Motor neuron (in vitro differentiated cells): ENCODE results near the gene ANKRD49. TPM values are rescaled to one million over a fixed set of nuclear protein-coding genes. Genes with fewer than 3 reads are reported as not detected.
A peak's percentile ranks its signal among the peaks of the same experiment; 100 is the strongest.
"Not testable (repeated sequence)": the region's sequence is repeated elsewhere in the genome, so short reads cannot be mapped to it uniquely, and the experiment has no call there.

Experiments used
- ATAC-seq, 8 experiments: fragments of 200-7000 bp; cut with Tn5 transposase; replicated peaks in 6 of 8; 2 replicates each; pipeline ENCODE4 v1.8.0; 2021; ENCODE audit warnings: mild to moderate bottlenecking in 8 of 8, moderate library complexity in 8 of 8
- H3K27ac ChIP-seq, 2 donors: fragments of 250-450 bp; sonication (Bioruptor Pico); 2 replicates each; pipeline ENCODE4 v1.9.0; 2021; ENCODE audit warnings: antibody characterized with exemption in 2 of 2, mild to moderate bottlenecking in 2 of 2, moderate library complexity in 1 of 2
- H3K4me1 ChIP-seq, 2 donors: fragments of 250-450 bp; sonication (Bioruptor Pico); replicated peaks in 1 of 2; 2 replicates each; pipeline ENCODE4 v1.6.1; 2021; ENCODE audit warnings: antibody characterized with exemption in 2 of 2, mild to moderate bottlenecking in 2 of 2, moderate library complexity in 1 of 2
- H3K4me3 ChIP-seq, 5 donors: fragments of 250-450 bp; sonication (Bioruptor Pico); 2 replicates each; pipeline ENCODE4 v1.9.0; 2021; ENCODE audit warnings: antibody characterized with exemption in 5 of 5, mild to moderate bottlenecking in 5 of 5, moderate library complexity in 4 of 5
- WGBS, 10 experiments: fragments of 450-650 bp; shearing (Covaris generic); methylation state at CpG; one replicate each; pipeline ENCODE4 v1.0.0; 2022; 5-methylcytosine and 5-hydroxymethylcytosine counted together
- in situ Hi-C, 9 experiments: fragments of 400-800 bp; cut with MboI; loops; one replicate each; pipeline ENCODE4 v1.15.0; 2021; ENCODE audit warnings: low sequenced_read_pairs in 9 of 9, low pct_unique_long_range_greater_than_20kb in 2 of 9; ENCODE audit not compliant: unreplicated experiment in 9 of 9
- total RNA-seq, 8 experiments: library from RNA; unstranded; fragments of 300-600 nt; gene quantifications; 2 replicates each; pipeline versions ENCODE4 v1.2.3 to v1.2.4, GENCODE V29; 2022

Gene ANKRD49
- total RNA-seq, 8 experiments from 2014 or later: 12.1 to 21.2 (median 15.5) TPM

DNA sequence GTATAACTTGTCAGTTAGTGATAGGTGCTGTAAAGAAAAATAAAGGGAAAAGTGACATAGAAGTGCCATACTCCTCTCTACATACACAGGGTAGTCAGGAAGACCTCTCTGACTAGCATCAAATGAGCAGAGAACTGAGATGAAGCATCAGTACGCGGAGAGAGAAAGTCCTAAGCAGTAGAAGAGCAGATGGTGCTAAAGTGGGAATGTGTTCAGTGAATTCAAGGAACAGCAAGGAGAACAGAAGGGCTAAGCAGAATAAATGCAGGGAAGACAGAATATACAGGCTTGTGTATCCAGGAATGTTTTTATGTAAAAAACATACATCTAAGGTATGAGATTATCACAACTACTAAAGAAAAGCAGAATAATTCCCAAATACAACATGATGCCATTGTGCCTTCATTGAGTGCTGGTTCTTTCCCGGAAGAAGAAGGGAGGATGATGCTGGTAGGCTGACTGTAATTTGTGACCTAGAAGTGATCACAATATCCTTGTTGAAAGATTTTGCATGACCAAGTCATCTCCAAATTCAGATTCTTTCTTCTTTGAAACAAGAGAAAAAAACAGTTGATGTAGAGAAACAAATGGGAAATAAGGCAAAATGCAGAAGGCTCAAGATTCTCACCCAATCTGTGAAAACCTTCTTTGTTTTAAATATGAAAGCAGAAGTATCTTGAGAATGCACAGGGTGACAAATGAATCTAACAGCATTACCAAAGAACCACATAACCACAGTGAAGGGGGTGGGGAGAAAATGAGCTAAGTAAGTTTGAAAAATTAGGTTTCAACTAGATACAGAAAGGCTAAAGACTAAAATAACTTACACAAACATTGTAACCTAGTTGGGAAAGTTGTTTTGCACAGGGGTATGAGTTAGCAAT, 20.6 kb upstream of the ANKRD49 start:
- 82 to 100% (median 100%) methylated on average over 1 to 3 of the region's 3 CpGs; no CpG with 5 or more reads in 2 of the 10 experiments for WGBS, 10 experiments
- no peak overlapping the region for H3K4me3 ChIP-seq
- peak in 1 of 8 experiments; percentile 36 for ATAC-seq
- H3K4me1 ChIP-seq: no peaks in the 10 kb centered on the region
- in situ Hi-C loops: no loop called here
- no peak overlapping the region for H3K27ac ChIP-seq

DNA sequence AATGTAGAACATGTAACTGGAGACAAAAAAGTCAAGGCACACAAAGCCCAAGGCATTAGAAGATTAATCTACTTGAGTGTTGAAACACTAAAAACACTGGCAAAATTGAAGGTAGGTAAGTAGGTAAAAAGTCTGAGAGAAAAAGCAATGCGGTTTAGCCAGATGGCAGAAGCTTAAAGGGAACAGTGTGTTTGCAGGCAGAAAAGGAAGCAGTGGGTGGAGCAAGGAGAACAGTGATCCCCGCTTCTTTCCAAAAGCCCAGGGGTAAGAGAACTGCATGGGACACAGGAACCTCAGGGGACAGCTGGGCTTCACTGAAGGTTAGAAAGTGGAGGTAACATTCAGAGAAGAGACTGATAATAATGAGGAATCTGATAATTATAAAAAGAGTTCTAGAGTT, 16.2 kb upstream of the ANKRD49 start:
- in situ Hi-C loops: loop anchor here in 1 of 9 experiments (25.0 kb wide), 2 partner anchors 290 to 590 kb away; no protein-coding TSS in a partner anchor
- no peak for ATAC-seq
- H3K4me3 ChIP-seq: no peak overlapping the region
- no peak overlapping the region for H3K27ac ChIP-seq
- 57 to 100% (median 83%) methylated on average over 1 to 2 of the region's 2 CpGs; no CpG with 5 or more reads in 1 of the 10 experiments for WGBS, 10 experiments
- no peaks in the 10 kb centered on the region for H3K4me1 ChIP-seq

DNA sequence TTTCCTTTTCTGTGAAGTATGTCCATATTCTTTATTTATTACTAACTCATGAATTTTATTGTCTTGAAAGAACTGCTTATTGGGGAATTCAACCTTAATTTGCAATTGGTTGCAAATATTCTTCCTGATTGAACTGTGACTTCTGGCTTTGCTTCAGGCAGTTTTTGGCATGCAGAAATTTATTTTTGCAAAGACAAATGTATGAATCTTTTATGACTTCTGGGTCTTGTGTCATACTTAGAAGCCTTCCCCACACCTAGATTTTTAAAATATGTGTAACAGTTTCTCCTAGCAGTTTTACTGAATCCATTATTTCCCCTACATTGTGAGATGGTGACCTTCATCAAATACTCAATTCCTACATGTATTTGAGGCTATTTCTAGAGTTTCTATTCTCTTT, 12.4 kb upstream of the ANKRD49 start:
- no peak overlapping the region for H3K4me3 ChIP-seq
- in situ Hi-C loops: loop anchor here in 1 of 9 experiments (25.0 kb wide), 2 partner anchors 294 to 594 kb away; no protein-coding TSS in a partner anchor
- H3K4me1 ChIP-seq: no peaks in the 10 kb centered on the region
- peak in 3 of 8 experiments; percentile 49 to 64 (median 51) for ATAC-seq
- H3K27ac ChIP-seq: no peak overlapping the region

DNA sequence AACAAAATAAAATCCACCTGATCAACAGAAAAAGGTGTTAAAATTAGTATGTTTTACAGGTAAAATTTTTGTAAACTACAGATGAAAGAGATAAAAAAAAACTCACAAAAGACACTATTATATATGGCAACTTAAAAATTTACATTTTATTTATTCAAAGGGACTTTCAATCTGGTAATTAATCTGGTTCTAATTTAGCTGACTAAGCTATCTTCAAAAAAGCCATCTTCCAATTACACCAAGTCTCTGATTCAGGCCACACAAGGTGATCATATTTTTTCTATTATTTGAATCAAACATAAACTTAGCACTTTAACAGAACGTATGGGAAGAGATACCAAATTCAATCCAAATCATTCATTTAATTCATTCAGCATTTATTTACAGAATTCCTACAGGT, 7.7 kb upstream of the ANKRD49 start:
- H3K4me1 ChIP-seq: no peaks in the 10 kb centered on the region
- in situ Hi-C loops: loop anchor here in 1 of 9 experiments (25.0 kb wide), 2 partner anchors 299 to 599 kb away; no protein-coding TSS in a partner anchor
- no peak overlapping the region for H3K27ac ChIP-seq
- 33 to 100% (median 100%) methylated on average over 1 of the region's 1 CpG; no CpG with 5 or more reads in 1 of the 10 experiments for WGBS, 10 experiments
- no peak for ATAC-seq
- H3K4me3 ChIP-seq: no peak overlapping the region

DNA sequence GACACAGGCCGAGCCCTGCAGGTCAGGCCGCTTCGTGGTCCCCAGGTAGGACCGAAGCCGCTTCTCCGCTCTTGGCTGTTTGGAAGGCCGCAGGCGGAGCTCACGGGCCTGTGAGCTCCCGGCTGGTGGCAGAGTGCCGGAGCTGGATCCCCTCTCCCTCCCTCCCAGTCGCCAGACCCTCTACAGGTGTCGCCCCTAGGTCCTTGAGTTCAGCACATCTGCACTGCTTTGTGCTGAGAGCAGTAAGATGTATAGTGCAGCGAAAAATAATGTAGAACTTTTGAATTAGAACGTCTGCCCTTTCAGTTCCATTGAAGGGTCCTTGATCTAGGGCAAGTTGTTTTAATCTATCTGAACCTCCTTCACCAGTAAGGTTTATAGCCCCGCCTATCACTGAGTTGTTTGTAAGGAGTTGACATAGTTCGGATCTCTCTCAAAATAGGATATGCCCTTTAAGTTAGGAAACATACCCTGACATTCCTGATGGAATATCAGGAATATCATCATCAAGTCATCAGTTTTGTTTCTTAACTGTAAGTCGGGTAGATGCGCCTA, 419 bp downstream of the ANKRD49 start:
- peak; percentile 47 to 77 (median 73) for ATAC-seq
- Histone ChIP-seq H3K4me3 (peak overlapping the region; percentile 81 to 96 (median 85)), H3K27ac (peak overlapping the region; percentile 40 to 58), H3K4me1 (peaks cover 0 to 10% of the 10 kb centered on the region in 2 donors)
- WGBS, 10 experiments: 0 to 17% (median 2%) methylated on average over 1 to 12 of the region's 19 CpGs
- in situ Hi-C loops: loop anchor here in 1 of 9 experiments (25.0 kb wide), 2 partner anchors 307 to 607 kb away; no protein-coding TSS in a partner anchor

DNA sequence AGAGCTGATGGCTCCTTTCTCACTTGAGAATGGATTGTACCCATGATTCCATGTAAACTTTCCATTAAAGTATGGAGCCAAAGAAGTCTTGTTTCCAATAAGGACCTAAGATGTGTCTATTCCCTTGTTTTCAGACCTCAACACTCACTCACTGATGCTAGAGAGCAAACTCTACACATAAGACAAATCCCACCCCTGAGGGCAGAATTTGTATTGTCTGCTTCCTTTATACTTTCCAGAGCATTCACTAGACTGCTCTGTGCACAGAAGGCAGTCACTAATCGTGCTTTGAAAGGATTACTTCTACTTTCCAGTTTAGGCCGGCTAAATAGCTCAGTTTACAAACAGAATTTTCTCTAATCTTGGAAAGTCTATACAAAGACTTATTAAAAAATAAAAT, 6.4 kb downstream of the ANKRD49 start:
- Histone ChIP-seq H3K27ac (no peak overlapping the region), H3K4me3 (no peak overlapping the region), H3K4me1 (no peaks in the 10 kb centered on the region)
- in situ Hi-C loops: loop anchor here in 2 of 9 experiments (10.0 to 25.0 kb wide), 4 partner anchors 175 to 613 kb away; no protein-coding TSS in a partner anchor
- no peak for ATAC-seq
- WGBS, 10 experiments: 50 to 100% (median 95%) methylated on average over 1 to 2 of the region's 2 CpGs; no CpG with 5 or more reads in 2 of the 10 experiments

DNA sequence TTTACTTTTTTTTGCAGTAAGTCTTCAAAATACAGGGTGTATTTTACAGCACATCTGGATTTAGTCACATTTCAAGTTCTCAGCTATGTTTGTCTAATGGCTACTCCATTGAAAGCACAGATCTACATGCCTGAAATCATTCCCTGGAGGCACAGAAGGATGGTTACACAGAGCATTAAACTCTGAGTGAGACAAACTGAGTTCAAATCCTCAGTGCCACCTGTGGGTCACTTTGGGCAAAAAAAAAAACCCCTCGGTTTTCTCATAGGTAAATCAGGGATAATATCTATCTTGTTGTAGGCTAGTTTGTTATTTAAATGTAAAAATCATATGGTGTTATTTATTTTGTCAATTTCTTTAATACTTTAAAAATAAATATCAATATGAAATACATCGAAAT, 7.7 kb downstream of the ANKRD49 start:
- no peak for ATAC-seq
- Histone ChIP-seq H3K4me3 (no peak overlapping the region), H3K4me1 (no peaks in the 10 kb centered on the region), H3K27ac (no peak overlapping the region)
- in situ Hi-C loops: loop anchor here in 2 of 9 experiments (10.0 to 25.0 kb wide), 4 partner anchors 177 to 614 kb away; no protein-coding TSS in a partner anchor
- 29 to 100% (median 57%) methylated on average over 1 to 2 of the region's 2 CpGs; no CpG with 5 or more reads in 2 of the 10 experiments for WGBS, 10 experiments

DNA sequence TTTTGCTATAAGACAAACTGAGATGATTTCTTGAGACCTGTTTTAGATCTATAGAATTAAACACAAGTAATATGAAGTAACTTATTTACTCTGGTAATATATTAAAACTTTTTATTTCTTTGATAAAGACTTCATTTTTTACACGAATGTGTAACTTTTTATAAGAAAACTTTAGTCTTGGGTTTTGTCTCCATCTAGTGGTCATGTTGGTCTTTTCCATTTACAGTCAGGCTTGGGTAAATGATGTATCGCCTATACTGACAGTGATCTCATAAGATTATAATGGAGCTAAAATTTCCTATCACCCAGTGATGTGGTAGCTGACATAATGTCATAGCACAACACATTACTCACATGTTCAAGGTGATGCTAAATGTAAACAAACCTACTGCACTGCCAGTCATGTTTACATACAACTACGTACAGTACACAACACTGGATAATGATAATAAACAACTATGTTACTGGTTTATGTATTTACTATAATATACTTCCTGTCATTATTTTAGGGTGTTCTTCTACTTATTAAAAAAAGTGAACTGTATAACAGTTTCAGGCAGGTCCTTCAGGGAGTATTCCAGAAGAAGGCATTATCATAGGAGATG, 11.0 kb downstream of the ANKRD49 start:
- ATAC-seq: peak in 5 of 8 experiments; percentile 50 to 77 (median 65)
- 0 to 80% (median 20%) methylated on average over 1 to 3 of the region's 3 CpGs; no CpG with 5 or more reads in 2 of the 10 experiments for WGBS, 10 experiments
- in situ Hi-C loops: loop anchor here in 2 of 9 experiments (10.0 to 25.0 kb wide), 4 partner anchors 180 to 617 kb away; no protein-coding TSS in a partner anchor
- H3K27ac ChIP-seq: no peak overlapping the region
- H3K4me3 ChIP-seq: no peak overlapping the region
- no peaks in the 10 kb centered on the region for H3K4me1 ChIP-seq

DNA sequence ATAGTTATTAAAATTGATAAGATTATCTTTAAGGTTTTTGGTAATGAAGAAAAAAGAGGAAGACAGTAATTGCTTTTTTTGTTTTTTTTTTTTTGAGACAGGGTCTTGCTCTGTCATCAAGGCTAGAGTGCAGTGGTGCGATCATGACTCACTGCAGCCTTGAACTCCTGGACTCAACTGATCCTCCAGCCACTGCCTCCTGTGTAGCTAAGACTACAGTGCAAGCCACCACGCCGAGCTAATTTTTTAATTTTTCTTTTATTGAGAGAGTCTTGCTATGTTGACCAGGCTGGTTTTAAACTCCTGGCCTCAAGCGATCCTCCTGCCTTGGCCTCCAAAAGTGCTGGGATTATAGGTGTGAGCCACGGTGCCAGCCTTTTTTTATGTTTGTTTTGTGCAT, 12.7 kb downstream of the ANKRD49 start:
- in situ Hi-C loops: loop anchor here in 2 of 9 experiments (10.0 to 25.0 kb wide), 4 partner anchors 182 to 619 kb away; no protein-coding TSS in a partner anchor
- ATAC-seq, H3K4me3 ChIP-seq, H3K27ac ChIP-seq, H3K4me1 ChIP-seq: not testable (repeated sequence)
- 71 to 90% (median 75%) methylated on average over 2 to 5 of the region's 5 CpGs; no CpG with 5 or more reads in 1 of the 10 experiments for WGBS, 10 experiments

DNA sequence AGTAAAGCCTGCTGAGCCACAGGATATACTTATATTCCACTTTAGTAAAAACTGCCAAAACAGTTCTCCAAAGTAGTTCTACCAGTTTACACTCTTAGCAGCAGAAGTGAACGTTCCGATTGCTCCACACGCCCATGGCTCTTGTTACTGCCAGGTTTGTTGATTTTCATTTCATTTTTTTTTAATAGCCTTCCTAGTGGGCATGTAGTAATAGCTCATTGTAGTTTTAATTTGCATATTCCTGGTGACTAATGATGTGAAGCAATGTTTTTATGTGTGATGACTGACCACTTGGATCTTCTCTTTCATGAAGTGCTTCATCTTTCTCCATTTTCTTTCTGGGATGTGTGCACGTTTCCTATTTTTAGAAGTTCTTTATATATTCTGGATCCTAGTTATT, 13.7 kb downstream of the ANKRD49 start:
- WGBS, 10 experiments: 14 to 100% (median 63%) methylated on average over 1 to 4 of the region's 4 CpGs; no CpG with 5 or more reads in 1 of the 10 experiments
- Histone ChIP-seq H3K27ac (no peak overlapping the region), H3K4me1 (no peaks in the 10 kb centered on the region), H3K4me3 (no peak overlapping the region)
- in situ Hi-C loops: loop anchor here in 2 of 9 experiments (10.0 to 25.0 kb wide), 4 partner anchors 183 to 620 kb away; no protein-coding TSS in a partner anchor
- peak in 2 of 8 experiments; percentile 10 to 27 for ATAC-seq

DNA sequence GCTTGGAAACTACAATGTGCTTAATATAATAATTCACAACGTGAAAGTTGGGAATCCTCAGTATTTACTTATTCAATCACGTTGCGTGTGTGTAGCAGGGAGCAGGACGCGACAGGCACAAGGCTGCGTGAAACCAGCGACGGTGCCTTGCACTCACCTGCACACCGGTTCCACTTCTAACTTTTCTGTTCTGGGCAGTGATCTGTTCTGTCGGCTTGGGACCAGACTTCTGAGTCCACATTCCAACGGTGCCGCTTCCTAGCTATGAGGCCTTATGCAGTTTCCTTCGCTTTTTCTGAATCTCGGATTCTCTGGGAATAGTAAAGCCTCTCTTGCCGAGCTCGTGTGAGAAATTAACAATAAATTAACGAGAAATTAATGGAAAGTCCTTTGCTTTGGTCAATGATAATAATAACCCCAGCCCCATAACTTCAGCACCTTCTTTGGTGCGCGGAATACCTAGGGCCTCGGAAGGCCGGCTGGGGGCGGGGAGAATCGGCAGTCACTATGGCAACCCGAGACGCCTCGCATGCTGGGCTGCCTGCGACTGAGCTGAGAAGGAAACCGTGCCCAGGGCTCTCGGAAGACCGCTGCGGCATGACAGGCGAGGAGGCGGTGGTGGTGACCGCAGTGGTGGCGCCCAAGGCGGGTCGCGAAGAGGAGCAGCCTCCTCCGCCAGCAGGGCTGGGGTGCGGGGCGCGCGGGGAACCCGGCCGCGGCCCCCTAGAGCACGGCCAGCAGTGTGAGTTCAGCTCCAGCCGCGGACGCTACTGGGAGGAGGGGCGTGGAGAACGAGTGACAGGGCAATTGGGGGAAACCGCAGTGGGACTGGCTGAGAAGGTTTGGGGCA, 18.4 kb downstream of the ANKRD49 start, which contains the start of gene C11orf97:
Gene C11orf97, plus strand, starts transcription at position 530 of the 850 bp plus-strand sequence. Its CDS starts 68 bp downstream, at position 598.
- peaks cover 0 to 2% of the 10 kb centered on the region in 2 donors for H3K4me1 ChIP-seq
- WGBS, 10 experiments: 17 to 91% (median 46%) methylated on average over 1 to 19 of the region's 53 CpGs
- in situ Hi-C loops: loop anchor here in 1 of 9 experiments (25.0 kb wide), 1 partner anchor 625 kb away; no protein-coding TSS in a partner anchor
- peak; percentile 87 to 99 (median 98) for ATAC-seq
- H3K27ac ChIP-seq: no peak within 1 kb of the TSS
- H3K4me3 ChIP-seq: peak within 1 kb of the TSS; percentile 16 to 40 (median 29)
